H1 (cell line): ENCODE measurements around the gene RIC8A. TPM values are rescaled to one million over a fixed set of nuclear protein-coding genes. Genes with fewer than 3 reads are reported as not detected.

Experiments used
- CTCF ChIA-PET: fragments of 300-600 bp; sonication (Branson Sonifier 250); formaldehyde crosslinking; loops from one replicate; lab custom pipeline; 2021; ENCODE audit not compliant: partially characterized antibody; lab: Charles Lee
- POLR2A ChIA-PET: fragments of 300-600 bp; sonication (Branson Sonifier 250); formaldehyde crosslinking; loops from one replicate; lab custom pipeline; 2021; ENCODE audit warnings: inconsistent platforms; ENCODE audit not compliant: partially characterized antibody; lab: Charles Lee
- DNase-seq, 2 experiments: peaks; one replicate each; pipeline versions ENCODE4 v3.0.0 to v3.0.0-alpha.2; 2010 to 2022; ENCODE audit warnings: low spot score in 2 of 2, low read depth in 1 of 2, mixed read lengths in 1 of 2
- FAIRE-seq: peaks from 2 replicates; lab custom pipeline; 2011; peaks lifted over from hg19 to GRCh38; lab: Jason Lieb, UNC
- H2AFZ ChIP-seq: 2 replicates; pipeline ENCODE4 v1.8.1; 2012; ENCODE audit warnings: low read length, inconsistent platforms
- H2AK5ac ChIP-seq: 2 replicates; pipeline ENCODE4 v1.6.1; 2013; ENCODE audit warnings: low read depth, low read length
- H2BK120ac ChIP-seq: replicated peaks from 2 replicates; pipeline ENCODE3; 2013; ENCODE audit warnings: low read depth, low read length, inconsistent platforms
- H2BK12ac ChIP-seq: 2 replicates; pipeline ENCODE4 v1.6.1; 2013; ENCODE audit warnings: low read depth, low read length
- H2BK15ac ChIP-seq: 2 replicates; pipeline ENCODE4 v1.6.1; 2013; ENCODE audit warnings: low read length
- H2BK20ac ChIP-seq: 2 replicates; pipeline ENCODE4 v1.6.1; 2013; ENCODE audit warnings: low read length
- H2BK5ac ChIP-seq: 2 replicates; pipeline ENCODE4 v1.6.1; 2013; ENCODE audit warnings: low read depth, low read length
- H3K14ac ChIP-seq: 2 replicates; pipeline ENCODE4 v1.6.1; 2013; ENCODE audit warnings: inconsistent platforms; ENCODE audit not compliant: insufficient read length
- H3K18ac ChIP-seq: 2 replicates; pipeline ENCODE4 v1.6.1; 2013; ENCODE audit warnings: low read length; ENCODE audit errors: extremely low read depth
- H3K23ac ChIP-seq: 2 replicates; pipeline ENCODE4 v1.6.1; 2013; ENCODE audit warnings: inconsistent platforms; ENCODE audit not compliant: insufficient read length
- H3K23me2 ChIP-seq: 2 replicates; pipeline ENCODE4 v1.6.1; 2013; ENCODE audit warnings: low read depth, low read length
- H3K27ac ChIP-seq: 2 replicates; pipeline ENCODE4 v1.6.1; 2011; ENCODE audit warnings: low read depth, low read length, inconsistent platforms
- H3K27me3 ChIP-seq, 4 experiments: replicated peaks in 1 of 4; 1 replicate in 1 of 4; 2 replicates in 3 of 4; pipeline versions ENCODE4 v1.6.1 to v1.8.1; 2011 to 2013; ENCODE audit warnings: low read length in 3 of 4, mild to moderate bottlenecking in 3 of 4, inconsistent platforms in 2 of 4, mixed read lengths in 2 of 4, moderate library complexity in 1 of 4; ENCODE audit not compliant: control insufficient read depth in 3 of 4, insufficient read depth in 3 of 4; ENCODE audit errors: extremely low read depth in 1 of 4
- H3K36me3 ChIP-seq, 4 experiments: 2 replicates each; pipeline versions ENCODE4 v1.6.1 to v1.8.1; 2011 to 2013; ENCODE audit warnings: mild to moderate bottlenecking in 4 of 4, low read length in 3 of 4, moderate library complexity in 2 of 4, control low read depth in 1 of 4, inconsistent platforms in 1 of 4; ENCODE audit not compliant: insufficient read depth in 4 of 4, control insufficient read depth in 2 of 4
- H3K4ac ChIP-seq: replicated peaks from 2 replicates; pipeline ENCODE3; 2013; ENCODE audit warnings: low read length, low read depth, mixed read lengths, inconsistent platforms; ENCODE audit not compliant: insufficient read length
- H3K4me1 ChIP-seq, 4 experiments: replicated peaks in 1 of 4; 1 replicate in 1 of 4; 2 replicates in 3 of 4; pipeline versions ENCODE4 v1.6.1 to v1.8.1; 2011 to 2013; ENCODE audit warnings: low read length in 3 of 4, inconsistent platforms in 2 of 4, mixed read lengths in 1 of 4; ENCODE audit not compliant: insufficient read depth in 4 of 4, control insufficient read depth in 3 of 4
- H3K4me2 ChIP-seq, 2 experiments: 2 replicates each; pipeline versions ENCODE4 v1.6.1 to v1.8.1; 2011 to 2013; ENCODE audit warnings: low read depth in 2 of 2, low read length in 2 of 2, control low read depth in 1 of 2, inconsistent platforms in 1 of 2, mild to moderate bottlenecking in 1 of 2; ENCODE audit not compliant: insufficient read depth in 1 of 2
- H3K4me3 ChIP-seq, 4 experiments: fragments of 200-600, 300-600 bp in 1 of 4; sonication (generic), shearing (Covaris generic), sonication (Bioruptor Twin) in 1 of 4; 2 replicates each; pipeline versions ENCODE4 v1.5.1 to v1.8.1; 2011 to 2016; ENCODE audit warnings: low read length in 4 of 4, low read depth in 3 of 4, control low read depth in 2 of 4, inconsistent platforms in 2 of 4, mild to moderate bottlenecking in 2 of 4, mixed read lengths in 1 of 4, moderate library complexity in 1 of 4; ENCODE audit not compliant: insufficient read depth in 2 of 4; ENCODE audit errors: extremely low read depth in 1 of 4
- H3K56ac ChIP-seq: replicated peaks from 2 replicates; pipeline ENCODE3; 2013; ENCODE audit warnings: low read depth, mild to moderate bottlenecking, mixed read lengths, low read length, inconsistent platforms; ENCODE audit not compliant: insufficient read length
- H3K79me1 ChIP-seq: 2 replicates; pipeline ENCODE4 v1.6.1; 2013; ENCODE audit warnings: low read depth, low read length, control low read depth
- H3K79me2 ChIP-seq, 2 experiments: 2 replicates each; pipeline versions ENCODE4 v1.6.1 to v1.8.1; 2012 to 2013; ENCODE audit warnings: low read length in 2 of 2, mild to moderate bottlenecking in 2 of 2, inconsistent platforms in 1 of 2; ENCODE audit not compliant: insufficient read depth in 2 of 2, control insufficient read depth in 1 of 2
- H3K9ac ChIP-seq, 4 experiments: replicated peaks in 1 of 4; 1 replicate in 1 of 4; 2 replicates in 3 of 4; pipeline versions ENCODE4 v1.6.1 to v1.8.1; 2011 to 2013; ENCODE audit warnings: low read depth in 3 of 4, low read length in 3 of 4, control low read depth in 2 of 4, mild to moderate bottlenecking in 2 of 4, moderate library complexity in 2 of 4, inconsistent platforms in 1 of 4; ENCODE audit errors: extremely low read depth in 1 of 4
- H3K9me3 ChIP-seq, 2 experiments: 2 replicates each; pipeline versions ENCODE4 v1.6.1 to v1.8.1; 2012 to 2013; ENCODE audit warnings: mild to moderate bottlenecking in 2 of 2, moderate library complexity in 2 of 2, control low read depth in 1 of 2, inconsistent platforms in 1 of 2, low read depth in 1 of 2, low read length in 1 of 2, mixed read lengths in 1 of 2; ENCODE audit not compliant: insufficient read depth in 2 of 2
- H4K20me1 ChIP-seq, 2 experiments: replicated peaks in 1 of 2; 2 replicates each; pipeline versions ENCODE3 to v1.8.1; 2011 to 2013; ENCODE audit warnings: inconsistent platforms in 2 of 2, low read length in 2 of 2, mild to moderate bottlenecking in 1 of 2; ENCODE audit not compliant: insufficient read depth in 2 of 2, control insufficient read depth in 1 of 2
- H4K5ac ChIP-seq: 2 replicates; pipeline ENCODE4 v1.6.1; 2013; ENCODE audit warnings: low read length, low read depth, mixed read lengths, inconsistent platforms; ENCODE audit not compliant: insufficient read length
- H4K8ac ChIP-seq: 2 replicates; pipeline ENCODE4 v1.8.0; 2013; ENCODE audit warnings: mild to moderate bottlenecking, moderate library complexity, low read length, inconsistent platforms; ENCODE audit not compliant: insufficient read depth; ENCODE audit errors: extremely low read depth
- H4K91ac ChIP-seq: replicated peaks from 2 replicates; pipeline ENCODE3; 2013; ENCODE audit warnings: low read length, mixed read lengths, inconsistent platforms; ENCODE audit not compliant: insufficient read length
- CBX5 ChIP-seq: fragments of 300-800, 300-1000 bp; sonication (generic); IDR thresholded peaks from 2 replicates; pipeline ENCODE4 v1.7.1; 2016; ENCODE audit warnings: antibody characterized with exemption, low read length, low read depth
- CHD2 ChIP-seq: IDR thresholded peaks from 2 replicates; pipeline ENCODE4 v1.6.1; 2012; ENCODE audit warnings: low read length, improper control_type of control experiment
- EZH2 ChIP-seq: fragments of 200-600 bp; sonication (generic); IDR thresholded peaks from 2 replicates; pipeline ENCODE4 v1.7.1; 2012; ENCODE audit warnings: low read depth, mild to moderate bottlenecking, moderate library complexity, low read length, inconsistent platforms; ENCODE audit not compliant: severe bottlenecking
- NRF1 ChIP-seq: IDR thresholded peaks from 2 replicates; pipeline ENCODE4 v1.6.1; 2011; ENCODE audit warnings: mild to moderate bottlenecking, low read depth, low read length, improper control_type of control experiment
- RNF2 ChIP-seq: fragments of 200-900, 300-1000 bp; sonication (generic); IDR thresholded peaks from 2 replicates; pipeline ENCODE4 v1.7.1; 2016; ENCODE audit warnings: borderline replicate concordance, low read depth, mild to moderate bottlenecking, antibody characterized with exemption, low read length; ENCODE audit not compliant: poor library complexity, severe bottlenecking; ENCODE audit errors: missing control alignments
- SP2 ChIP-seq: IDR thresholded peaks from 2 replicates; pipeline ENCODE4 v1.6.1; 2012; ENCODE audit warnings: mild to moderate bottlenecking, low read length, inconsistent platforms
- TAF7 ChIP-seq: optimal IDR thresholded peaks from 2 replicates; pipeline ENCODE3; 2011; ENCODE audit warnings: low read depth, mild to moderate bottlenecking, inconsistent platforms, low read length, moderate library complexity, borderline replicate concordance
- TBP ChIP-seq: IDR thresholded peaks from 2 replicates; pipeline ENCODE4 v1.6.1; 2011; ENCODE audit warnings: low read depth, low read length, improper control_type of control experiment
- USF2 ChIP-seq: IDR thresholded peaks from 2 replicates; pipeline ENCODE4 v1.6.1; 2011; ENCODE audit warnings: low read length, improper control_type of control experiment
- WGBS, 2 experiments: shearing (Covaris generic) in 1 of 2; methylation state at CpG; one replicate each; pipeline versions ENCODE4 v1.1.6 to v1.1.7; 2013 to 2015; ENCODE audit warnings: low lambda C conversion rate in 2 of 2, mixed read lengths in 2 of 2, inconsistent platforms in 1 of 2, low coverage in 1 of 2, missing lambda C conversion rate in 1 of 2; ENCODE audit not compliant: insufficient replicate concordance in 2 of 2, insufficient coverage in 1 of 2, insufficient read length in 1 of 2; ENCODE audit errors: extremely low coverage in 1 of 2, missing lambda C conversion rate in 1 of 2; 5-methylcytosine and 5-hydroxymethylcytosine counted together
- polyA plus RNA-seq, 7 experiments: library from polyadenylated mRNA; depleted of rRNA in 3 of 7; stranded (reverse) in 5 of 7; unstranded in 2 of 7; fragments of >200 nt in 5 of 7; fragments of 200-250 nt in 2 of 7; gene quantifications; 1 replicate in 5 of 7; 2 replicates in 1 of 7; 4 replicates in 1 of 7; pipeline versions ENCODE4 v1.2.1 to v1.2.3, GENCODE V29; 2011 to 2013; ENCODE audit warnings: missing spikeins in 2 of 7, mixed read lengths in 2 of 7
- total RNA-seq: library from RNA; stranded (reverse); fragmentation: NEBNext Ultra II Directional; extraction: Animal tissue kit (Norgen Biotek cat#: 25700); gene quantifications from 2 replicates; pipeline ENCODE4 v1.2.1, GENCODE V29; 2021

Gene RIC8A
- total and polyA plus RNA-seq, 2 of the 8 experiments (the other 6 are each of a cell fraction or from before 2014, with no cell fraction given): 67.0 to 105 TPM

- H4K91ac ChIP-seq: no peak overlapping the region
- no peak overlapping the region for H3K4ac ChIP-seq
- H3K56ac ChIP-seq: no peak overlapping the region
- CTCF ChIA-PET: interaction anchor here (0.7 to 9.8 kb wide), 47 partner anchors 8 to 701 kb away, joined by 3 to 212 read pairs (median 8); partner anchors contain the start of genes B4GALNT4, IFITM2, IFITM5 and NLRP6
- H4K20me1 ChIP-seq: peaks cover 0 to under 1% of the 10 kb centered on the region in 2 experiments
- no peak overlapping the region for H2AFZ ChIP-seq
- H3K23me2 ChIP-seq: peaks cover 2% of the 10 kb centered on the region; the same call in 1 of the 2 replicates
- peaks cover 18 to 51% (median 45%) of the 10 kb centered on the region in 4 experiments for H3K36me3 ChIP-seq
- H3K79me2 ChIP-seq: no peaks in the 10 kb centered on the region
- no peak overlapping the region for H2BK5ac ChIP-seq
- H3K4me2 ChIP-seq: no peak overlapping the region
- H2BK12ac ChIP-seq: no peak overlapping the region
- no peaks in the 10 kb centered on the region for H3K4me1 ChIP-seq
- no peak overlapping the region for H2BK120ac ChIP-seq
- FAIRE-seq (no peak), DNase-seq (peak in 1 of 2 experiments; percentile 32)
- WGBS, 2 experiments: 88% methylated on average over 5 of the region's 5 CpGs; no CpG with 5 or more reads in 1 of the 2 experiments
- H2AK5ac ChIP-seq: no peak overlapping the region
- POLR2A ChIA-PET: interaction anchor here (0.6 to 2.8 kb wide), 15 partner anchors 13 to 286 kb away, joined by 3 to 8 read pairs (median 3); partner anchors contain the start of genes PKP3 and PSMD13
- H3K79me1 ChIP-seq: no peaks in the 10 kb centered on the region
- H2BK20ac ChIP-seq: no peak overlapping the region
- no peaks in the 10 kb centered on the region for H3K9me3 ChIP-seq
- H3K23ac ChIP-seq: no peak overlapping the region
- no peak overlapping the region for H4K5ac ChIP-seq
- no peak overlapping the region for H4K8ac ChIP-seq
- no peaks in the 10 kb centered on the region; a peak in 1 of 7 replicates for H3K27me3 ChIP-seq
- H3K18ac ChIP-seq: no peak overlapping the region
- no peak overlapping the region for H3K14ac ChIP-seq
- no peak overlapping the region for H3K4me3 ChIP-seq
- no peak overlapping the region for H2BK15ac ChIP-seq
- no peak overlapping the region for H3K27ac ChIP-seq
- H3K9ac ChIP-seq: no peak overlapping the region
- no peak for TF ChIP-seq SP2
- TF ChIP-seq TBP: no peak
- no peak for TF ChIP-seq CHD2
- no peak for TF ChIP-seq CBX5
- no peak for TF ChIP-seq EZH2
- no peak for TF ChIP-seq RNF2
- no peak for TF ChIP-seq USF2
- TF ChIP-seq TAF7: no peak
- TF ChIP-seq NRF1: no peak
Measured at GRCh38 chr11:250274-250673, 42.8 kb downstream of the RIC8A start.
